ENCODE measurements around the gene MSL1. TPM values are rescaled to one million over a fixed set of nuclear protein-coding genes. Genes with fewer than 3 reads are reported as not detected.

MSL1 gene
- total and polyA plus RNA-seq, 9 of the 15 experiments (the other 6 are each of a cell fraction or from before 2014, with no cell fraction given), result 13.8 to 120 (median 61.9) TPM

- TF ChIP-seq SMARCE1 (IDR thresholded peaks at IDR 0.05), result peak; percentile 43; the same call in 1 of the 2 replicates
- TF ChIP-seq HDAC2 (IDR thresholded peaks at IDR 0.05), result 0 out of 2 replicates have a peak, but pooled peaks have one; percentile 23
- no peak for TF ChIP-seq MED1 (CRISPR knock-in tag; IDR thresholded peaks at IDR 0.05; ENCODE audit: borderline replicate concordance)
- TF ChIP-seq ARHGAP35 (IDR thresholded peaks at IDR 0.05; ENCODE audit: partially characterized antibody), result no peak
- TF ChIP-seq ZNF212 (CRISPR knock-in tag; IDR thresholded peaks at IDR 0.05), result no peak
- no peak for TF ChIP-seq ZBTB8A (IDR thresholded peaks at IDR 0.05; ENCODE audit: partially characterized antibody)
- no peak for TF ChIP-seq CBFA2T3 (IDR thresholded peaks at IDR 0.05)
- TF ChIP-seq MIER1 (IDR thresholded peaks at IDR 0.05; ENCODE audit: low read depth), result no peak
- TF ChIP-seq CSDE1 (IDR thresholded peaks at IDR 0.05), result no peak
- TF ChIP-seq, protein P1, sequence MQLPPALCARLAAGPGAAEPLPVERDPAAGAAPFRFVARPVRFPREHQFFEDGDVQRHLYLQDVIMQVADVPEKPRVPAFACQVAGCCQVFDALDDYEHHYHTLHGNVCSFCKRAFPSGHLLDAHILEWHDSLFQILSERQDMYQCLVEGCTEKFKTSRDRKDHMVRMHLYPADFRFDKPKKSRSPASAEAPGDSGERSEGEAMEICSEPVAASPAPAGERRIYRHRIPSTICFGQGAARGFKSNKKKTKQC (CRISPR knock-in tag; IDR thresholded peaks at IDR 0.05), result no peak
- TF ChIP-seq, protein P2, sequence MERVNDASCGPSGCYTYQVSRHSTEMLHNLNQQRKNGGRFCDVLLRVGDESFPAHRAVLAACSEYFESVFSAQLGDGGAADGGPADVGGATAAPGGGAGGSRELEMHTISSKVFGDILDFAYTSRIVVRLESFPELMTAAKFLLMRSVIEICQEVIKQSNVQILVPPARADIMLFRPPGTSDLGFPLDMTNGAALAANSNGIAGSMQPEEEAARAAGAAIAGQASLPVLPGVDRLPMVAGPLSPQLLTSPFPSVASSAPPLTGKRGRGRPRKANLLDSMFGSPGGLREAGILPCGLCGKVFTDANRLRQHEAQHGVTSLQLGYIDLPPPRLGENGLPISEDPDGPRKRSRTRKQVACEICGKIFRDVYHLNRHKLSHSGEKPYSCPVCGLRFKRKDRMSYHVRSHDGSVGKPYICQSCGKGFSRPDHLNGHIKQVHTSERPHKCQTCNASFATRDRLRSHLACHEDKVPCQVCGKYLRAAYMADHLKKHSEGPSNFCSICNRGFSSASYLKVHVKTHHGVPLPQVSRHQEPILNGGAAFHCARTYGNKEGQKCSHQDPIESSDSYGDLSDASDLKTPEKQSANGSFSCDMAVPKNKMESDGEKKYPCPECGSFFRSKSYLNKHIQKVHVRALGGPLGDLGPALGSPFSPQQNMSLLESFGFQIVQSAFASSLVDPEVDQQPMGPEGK (CRISPR knock-in tag; IDR thresholded peaks at IDR 0.05; ENCODE audit: borderline replicate concordance), result no peak
- no peak for TF ChIP-seq FIP1L1 (IDR thresholded peaks at IDR 0.05; ENCODE audit: low read depth, low read length, poor library complexity, severe bottlenecking)
- no peak for TF ChIP-seq TGIF2 (CRISPR knock-in tag; IDR thresholded peaks at IDR 0.05)
- no peak for TF ChIP-seq TAF7 (tag; IDR thresholded peaks at IDR 0.05)
- TF ChIP-seq ZNF12 (CRISPR knock-in tag; IDR thresholded peaks at IDR 0.05), result no peak
- TF ChIP-seq THRAP3 (IDR thresholded peaks at IDR 0.05; ENCODE audit: borderline replicate concordance), result no peak
- no peak for TF ChIP-seq ZNF445 (CRISPR knock-in tag; IDR thresholded peaks at IDR 0.05; ENCODE audit: low read depth)
- no peak for TF ChIP-seq ZNF143 (CRISPR knock-in tag; IDR thresholded peaks at IDR 0.05)
- TF ChIP-seq, protein P3, sequence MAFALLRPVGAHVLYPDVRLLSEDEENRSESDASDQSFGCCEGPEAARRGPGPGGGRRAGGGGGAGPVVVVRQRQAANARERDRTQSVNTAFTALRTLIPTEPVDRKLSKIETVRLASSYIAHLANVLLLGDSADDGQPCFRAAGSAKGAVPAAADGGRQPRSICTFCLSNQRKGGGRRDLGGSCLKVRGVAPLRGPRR (CRISPR knock-in tag; IDR thresholded peaks at IDR 0.05), result no peak
- TF ChIP-seq MYBL2 (IDR thresholded peaks at IDR 0.05; ENCODE audit: low read depth), result no peak
- no peak for TF ChIP-seq MYBL2 (CRISPR knock-in tag; IDR thresholded peaks at IDR 0.05; ENCODE audit: borderline replicate concordance)
- TF ChIP-seq, protein P4, sequence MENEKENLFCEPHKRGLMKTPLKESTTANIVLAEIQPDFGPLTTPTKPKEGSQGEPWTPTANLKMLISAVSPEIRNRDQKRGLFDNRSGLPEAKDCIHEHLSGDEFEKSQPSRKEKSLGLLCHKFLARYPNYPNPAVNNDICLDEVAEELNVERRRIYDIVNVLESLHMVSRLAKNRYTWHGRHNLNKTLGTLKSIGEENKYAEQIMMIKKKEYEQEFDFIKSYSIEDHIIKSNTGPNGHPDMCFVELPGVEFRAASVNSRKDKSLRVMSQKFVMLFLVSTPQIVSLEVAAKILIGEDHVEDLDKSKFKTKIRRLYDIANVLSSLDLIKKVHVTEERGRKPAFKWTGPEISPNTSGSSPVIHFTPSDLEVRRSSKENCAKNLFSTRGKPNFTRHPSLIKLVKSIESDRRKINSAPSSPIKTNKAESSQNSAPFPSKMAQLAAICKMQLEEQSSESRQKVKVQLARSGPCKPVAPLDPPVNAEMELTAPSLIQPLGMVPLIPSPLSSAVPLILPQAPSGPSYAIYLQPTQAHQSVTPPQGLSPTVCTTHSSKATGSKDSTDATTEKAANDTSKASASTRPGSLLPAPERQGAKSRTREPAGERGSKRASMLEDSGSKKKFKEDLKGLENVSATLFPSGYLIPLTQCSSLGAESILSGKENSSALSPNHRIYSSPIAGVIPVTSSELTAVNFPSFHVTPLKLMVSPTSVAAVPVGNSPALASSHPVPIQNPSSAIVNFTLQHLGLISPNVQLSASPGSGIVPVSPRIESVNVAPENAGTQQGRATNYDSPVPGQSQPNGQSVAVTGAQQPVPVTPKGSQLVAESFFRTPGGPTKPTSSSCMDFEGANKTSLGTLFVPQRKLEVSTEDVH (IDR thresholded peaks at IDR 0.05; ENCODE audit: low read depth, partially characterized antibody), result no peak
- no peak for TF ChIP-seq RFX7 (CRISPR knock-in tag; IDR thresholded peaks at IDR 0.05)
- TF ChIP-seq HMG20B (CRISPR knock-in tag; IDR thresholded peaks at IDR 0.05), result no peak
- no peak for TF ChIP-seq GATA2 (CRISPR knock-in tag; IDR thresholded peaks at IDR 0.05)
Measured at GRCh38 chr17:40124279-40125141, 2.7 kb downstream of the MSL1 start (continued).
